ENCODE data around the gene SYNGAP1. TPM values are rescaled to one million over a fixed set of nuclear protein-coding genes. Genes with fewer than 3 reads are reported as not detected.

The SYNGAP1 gene
- total RNA-seq, 1 donor from 2014 or later = 16.0 TPM

GRCh38 chr6:33438978-33439594, 19.2 kb downstream of the SYNGAP1 start:
- TF ChIP-seq POLR2A (IDR thresholded peaks at IDR 0.05) (no peak), POLR2AphosphoS5 (IDR thresholded peaks at IDR 0.05; ENCODE audit: insufficient read depth in 1 of 2, low read depth in 1 of 2) (no peak), CTCF (IDR thresholded peaks at IDR 0.05) (no peak)
- Histone ChIP-seq H3K4me1 (no peaks in the 10 kb centered on the region), H3K36me3 (peaks cover 3 to 62% of the 10 kb centered on the region in 2 donors), H3K27ac (no peak overlapping the region), H3K9me3 (no peaks in the 10 kb centered on the region), H3K27me3 (no peaks in the 10 kb centered on the region), H3K4me3 (no peak overlapping the region)
- intact Hi-C loops (cut with DNase I) = no loop called here
- no peak for DNase-seq (ENCODE audit: extremely low spot score in 2 of 2)

DNA sequence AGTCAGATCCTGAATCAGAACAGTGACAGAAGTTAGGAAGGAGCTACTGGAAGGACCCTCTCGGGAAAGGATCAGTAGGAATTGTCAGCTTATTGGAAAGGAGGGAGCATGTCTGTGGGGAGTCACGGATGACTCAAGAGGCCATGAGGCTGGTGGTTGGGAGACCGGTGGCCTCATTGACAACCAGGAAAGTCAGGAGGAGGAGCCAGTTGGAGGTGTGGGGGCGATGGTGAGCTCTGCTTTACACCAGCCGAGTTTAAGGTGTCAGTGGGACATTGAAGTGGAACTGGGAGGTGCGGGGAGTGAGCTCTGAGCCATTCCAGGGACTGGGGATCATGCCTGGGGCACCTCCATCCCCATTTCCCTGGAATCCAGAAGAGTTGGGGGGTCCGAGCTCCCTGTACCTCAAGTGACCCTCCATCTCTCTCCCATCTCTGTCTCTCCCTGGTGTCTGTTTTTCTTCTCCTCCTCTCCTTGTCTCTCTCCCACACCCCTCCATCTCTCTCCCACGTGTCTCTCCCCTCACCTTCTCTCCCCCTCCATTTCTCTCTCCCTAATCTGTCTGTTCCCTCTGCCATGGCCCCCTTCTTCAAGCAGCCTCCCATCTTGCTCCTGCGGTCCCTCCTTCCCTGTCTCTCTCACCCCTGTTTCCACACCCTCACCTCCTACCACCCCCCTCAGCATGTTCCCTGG, 20.2 kb downstream of the SYNGAP1 start:
- no peak for DNase-seq (ENCODE audit: extremely low spot score in 2 of 2)
- peaks cover 3 to 68% of the 10 kb centered on the region in 2 donors for H3K36me3 ChIP-seq
- no peak overlapping the region for H3K27ac ChIP-seq
- H3K9me3 ChIP-seq = no peaks in the 10 kb centered on the region
- no peak overlapping the region for H3K4me3 ChIP-seq
- H3K4me1 ChIP-seq = no peaks in the 10 kb centered on the region
- TF ChIP-seq POLR2AphosphoS5 (IDR thresholded peaks at IDR 0.05; ENCODE audit: insufficient read depth in 1 of 2, low read depth in 1 of 2) (no peak), CTCF (IDR thresholded peaks at IDR 0.05) (no peak)
- no peaks in the 10 kb centered on the region for H3K27me3 ChIP-seq
- intact Hi-C loops (cut with DNase I) = no loop called here

DNA sequence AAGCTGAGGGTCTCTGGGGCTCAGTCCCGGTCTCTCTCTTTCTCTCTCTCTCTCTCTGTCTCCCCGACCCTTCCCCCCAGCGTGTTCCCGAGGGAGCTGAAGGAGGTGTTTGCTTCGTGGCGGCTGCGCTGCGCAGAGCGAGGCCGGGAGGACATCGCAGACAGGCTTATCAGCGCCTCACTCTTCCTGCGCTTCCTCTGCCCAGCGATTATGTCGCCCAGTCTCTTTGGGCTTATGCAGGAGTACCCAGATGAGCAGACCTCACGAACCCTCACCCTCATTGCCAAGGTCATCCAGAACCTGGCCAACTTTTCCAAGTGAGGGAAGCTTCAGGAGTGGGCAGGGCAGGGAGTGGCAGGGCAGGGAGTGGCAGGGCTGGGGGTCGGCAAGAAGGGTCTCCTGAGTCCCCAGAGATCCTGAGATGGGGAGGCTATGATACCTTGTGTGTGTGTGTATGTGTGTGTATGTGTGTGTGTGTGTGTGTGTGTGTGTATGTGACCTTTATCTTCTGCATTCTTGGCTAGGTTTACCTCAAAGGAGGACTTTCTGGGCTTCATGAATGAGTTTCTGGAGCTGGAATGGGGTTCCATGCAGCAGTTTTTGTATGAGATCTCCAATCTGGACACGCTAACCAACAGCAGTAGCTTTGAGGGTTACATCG, 20.9 kb downstream of the SYNGAP1 start:
- H3K36me3 ChIP-seq = peaks cover 3 to 65% of the 10 kb centered on the region in 2 donors
- no peak for TF ChIP-seq POLR2A (IDR thresholded peaks at IDR 0.05)
- no peak for TF ChIP-seq POLR2AphosphoS5 (IDR thresholded peaks at IDR 0.05; ENCODE audit: insufficient read depth in 1 of 2, low read depth in 1 of 2)
- TF ChIP-seq CTCF (IDR thresholded peaks at IDR 0.05) = no peak
- intact Hi-C loops (cut with DNase I) = no loop called here

DNA sequence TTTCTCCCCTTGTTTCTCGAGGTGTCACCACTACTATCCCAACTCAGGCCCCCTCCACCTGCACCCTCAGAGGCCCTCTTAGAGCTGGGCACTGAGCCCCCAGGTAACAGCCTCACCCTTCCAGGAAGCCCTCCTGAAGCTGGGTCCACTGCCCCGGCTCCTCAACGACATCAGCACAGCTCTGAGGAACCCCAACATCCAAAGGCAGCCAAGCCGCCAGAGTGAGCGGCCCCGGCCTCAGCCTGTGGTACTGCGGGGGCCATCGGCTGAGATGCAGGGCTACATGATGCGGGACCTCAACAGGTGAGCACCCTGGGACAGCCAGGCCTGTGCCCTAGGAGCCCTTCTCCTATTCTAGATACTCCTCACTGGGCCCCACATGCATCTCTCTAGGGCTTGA, 21.6 kb downstream of the SYNGAP1 start:
- Histone ChIP-seq H3K27me3 (no peaks in the 10 kb centered on the region), H3K36me3 (peaks cover 3 to 64% of the 10 kb centered on the region in 2 donors), H3K27ac (no peak overlapping the region), H3K4me3 (no peak overlapping the region), H3K9me3 (no peaks in the 10 kb centered on the region), H3K4me1 (no peaks in the 10 kb centered on the region)
- TF ChIP-seq CTCF (IDR thresholded peaks at IDR 0.05) (no peak), POLR2A (IDR thresholded peaks at IDR 0.05) (no peak), POLR2AphosphoS5 (IDR thresholded peaks at IDR 0.05; ENCODE audit: insufficient read depth in 1 of 2, low read depth in 1 of 2) (no peak)
- DNase-seq (ENCODE audit: extremely low spot score in 2 of 2) = no peak
- intact Hi-C loops (cut with DNase I) = no loop called here

More for the DNA sequence above, 20.9 kb downstream of the SYNGAP1 start:
- H3K9me3 ChIP-seq = no peaks in the 10 kb centered on the region
- no peak overlapping the region for H3K27ac ChIP-seq
- H3K4me1 ChIP-seq = no peaks in the 10 kb centered on the region
- no peak for DNase-seq (ENCODE audit: extremely low spot score in 2 of 2)
- H3K27me3 ChIP-seq = no peaks in the 10 kb centered on the region
- H3K4me3 ChIP-seq = no peak overlapping the region

All from vagina (tissue), 2 donors.